ENCODE data around the gene GORAB. TPM values are rescaled to one million over a fixed set of nuclear protein-coding genes. Genes with fewer than 3 reads are reported as not detected.

GORAB gene
- total and polyA plus RNA-seq, 2 of the 13 experiments (the other 11 are each of a cell fraction or from before 2014, with no cell fraction given), result 6.6 to 9.2 TPM

DNA sequence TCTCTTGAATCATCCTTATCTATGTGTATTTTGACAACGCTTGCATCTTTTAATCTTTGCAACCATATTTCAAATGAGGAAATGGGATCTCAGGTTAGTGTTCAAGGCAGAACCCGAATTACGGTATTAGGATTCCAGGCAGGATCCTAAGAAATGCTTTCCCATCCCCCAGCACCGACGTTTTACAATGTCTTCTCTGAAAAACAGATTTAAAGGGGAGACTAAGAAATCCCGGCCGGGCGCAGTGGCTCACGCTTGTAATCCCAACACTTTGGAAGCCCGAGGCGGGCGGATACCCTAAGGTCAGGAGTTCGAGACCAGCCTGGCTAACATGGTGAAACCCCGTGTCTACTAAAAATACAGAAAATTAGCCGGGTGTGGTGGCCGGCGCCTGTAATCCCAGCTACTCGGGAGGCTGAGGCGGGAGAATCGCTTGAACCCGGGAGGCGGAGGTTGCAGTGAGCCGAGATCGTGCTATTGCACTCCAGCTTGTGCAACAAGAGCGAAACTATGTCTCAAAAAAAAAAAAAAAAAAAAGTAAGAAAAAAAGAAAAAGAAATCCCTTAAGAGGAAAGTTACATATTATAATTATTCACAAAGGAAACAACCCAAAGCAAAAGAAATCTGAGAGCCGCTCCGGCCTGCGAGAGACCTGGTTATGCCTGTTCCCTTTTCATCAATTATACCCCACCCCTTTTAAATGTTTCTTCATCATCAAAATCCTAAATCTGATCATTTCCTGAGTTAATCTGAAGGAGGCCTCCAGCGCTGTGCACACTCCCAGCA lies 801 bp upstream of the GORAB start (continued):
- TF ChIP-seq ZNF569 (CRISPR knock-in tag; IDR thresholded peaks at IDR 0.05; ENCODE audit: borderline replicate concordance), result no peak
- TF ChIP-seq SKI (IDR thresholded peaks at IDR 0.05; ENCODE audit: partially characterized antibody), result no peak
- no peak for TF ChIP-seq LBX2 (CRISPR knock-in tag; IDR thresholded peaks at IDR 0.05; ENCODE audit: borderline replicate concordance)
- no peak for TF ChIP-seq CAMTA2 (CRISPR knock-in tag; IDR thresholded peaks at IDR 0.05; ENCODE audit: borderline replicate concordance)
- TF ChIP-seq ARNT (IDR thresholded peaks at IDR 0.05), result no peak
- TF ChIP-seq HOXD1 (CRISPR knock-in tag; IDR thresholded peaks at IDR 0.05), result no peak
- TF ChIP-seq MED13 (CRISPR knock-in tag; IDR thresholded peaks at IDR 0.05), result no peak
- TF ChIP-seq KLF6 (CRISPR knock-in tag; IDR thresholded peaks at IDR 0.05), result no peak; the same call in 1 of the 2 replicates
- peak; percentile 6; the same call in 1 of the 2 replicates for TF ChIP-seq ZMYM3 (CRISPR knock-in tag; IDR thresholded peaks at IDR 0.05)
- peak; percentile 49; the same call in 1 of the 2 replicates for TF ChIP-seq CHD4 (IDR thresholded peaks at IDR 0.05; ENCODE audit: borderline replicate concordance, low read length)

DNA sequence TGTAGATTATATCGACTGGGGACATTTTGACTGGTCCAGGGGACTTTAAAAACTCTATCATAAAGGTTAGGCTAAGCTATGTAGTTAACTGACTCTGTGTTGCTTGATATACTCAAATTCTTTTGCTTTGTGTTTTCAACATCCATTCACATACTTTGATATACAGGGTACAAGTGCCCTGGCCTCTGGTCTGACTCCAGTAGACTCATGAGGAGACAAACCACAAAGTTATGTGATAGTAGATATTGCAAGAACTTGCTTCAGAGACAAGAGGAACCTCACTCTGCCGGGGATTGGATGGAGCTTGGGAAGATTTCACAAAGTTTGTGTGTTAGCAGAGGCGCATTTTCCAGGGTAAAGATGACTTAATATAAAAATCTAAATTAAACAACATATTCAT lies 1.3 kb downstream of the GORAB start:
- H3K4me1 ChIP-seq (ENCODE audit: insufficient read depth, low read length), result peaks cover 51% of the 10 kb centered on the region
- ATAC-seq, result no peak
- ChIA-PET CTCF (ENCODE audit: low intra/inter-chr PET ratio, low total read pairs) (no interaction called here), POLR2A (no interaction called here)
- peaks cover 29% of the 10 kb centered on the region for H3K79me2 ChIP-seq (ENCODE audit: insufficient read depth, low read length)
- 67% methylated on average over 3 of the region's 3 CpGs for WGBS (ENCODE audit: low lambda C conversion rate)
- no peaks in the 10 kb centered on the region; a peak in 1 of 5 replicates for H3K27me3 ChIP-seq (ENCODE audit: control insufficient read depth in 1 of 2, insufficient read depth in 2 of 2, low read length in 2 of 2)
- H3K9me3 ChIP-seq (ENCODE audit: low read length), result no peaks in the 10 kb centered on the region
- no peak overlapping the region for H3K27ac ChIP-seq (ENCODE audit: extremely low read length, insufficient read depth, low read length)
- H3K4me3 ChIP-seq (replicated peaks in 1 of 3; ENCODE audit: insufficient read depth in 1 of 3, low read depth in 2 of 3, low read length in 3 of 3), result peak overlapping the region; percentile 76 to 96 (median 77); a peak in 5 of 6 replicates
- no TSS peak for BruUV-seq (replicated peaks)
- H2AFZ ChIP-seq (ENCODE audit: low read length), result no peak overlapping the region
- in situ Hi-C loops (cut with HindIII; ENCODE audit: extremely low pct_ligation_motif_present, low pct_unique_long_range_greater_than_20kb) (no loop called here), intact Hi-C loops (cut with micrococcal nuclease; ENCODE audit: unreplicated experiment) (no loop called here)
- no peaks in the 10 kb centered on the region for H4K20me1 ChIP-seq (ENCODE audit: insufficient read depth, low read length)
- no peak for DNase-seq (ENCODE audit: low spot score)
- H3K9ac ChIP-seq (ENCODE audit: insufficient read depth, low read depth, low read length), result peak overlapping the region; percentile 88
- no peaks in the 10 kb centered on the region for H3K36me3 ChIP-seq (replicated peaks in 1 of 2; ENCODE audit: control insufficient read depth in 1 of 2, insufficient read depth in 2 of 2, low read length in 2 of 2)
- FAIRE-seq, result no peak
- peak overlapping the region; percentile 73 for H3K4me2 ChIP-seq (ENCODE audit: low read depth, low read length)
- no peak for TF ChIP-seq ZFX (CRISPR knock-in tag; IDR thresholded peaks at IDR 0.05; ENCODE audit: low read depth)
- TF ChIP-seq SOX13 (IDR thresholded peaks at IDR 0.05), result no peak
- TF ChIP-seq SOX13 (CRISPR knock-in tag; conservative IDR thresholded peaks at IDR 0.05 in 1 of 2, IDR thresholded peaks at IDR 0.05 in 1 of 2), result no peak
- no peak for TF ChIP-seq CENPT (CRISPR knock-in tag; IDR thresholded peaks at IDR 0.05; ENCODE audit: low read depth)
- TF ChIP-seq ZNF205 (CRISPR knock-in tag; IDR thresholded peaks at IDR 0.05), result no peak
- no peak for TF ChIP-seq ZNF496 (CRISPR knock-in tag; IDR thresholded peaks at IDR 0.05; ENCODE audit: insufficient replicate concordance)
- no peak for TF ChIP-seq CREM (IDR thresholded peaks at IDR 0.05)
- TF ChIP-seq CREM (CRISPR knock-in tag; IDR thresholded peaks at IDR 0.05), result no peak
- TF ChIP-seq ZZZ3 (CRISPR knock-in tag; IDR thresholded peaks at IDR 0.05; ENCODE audit: borderline replicate concordance), result no peak
- no peak for TF ChIP-seq RERE (CRISPR knock-in tag; IDR thresholded peaks at IDR 0.05; ENCODE audit: low read depth)

Data from HepG2 (cell line).